ACHN (cell line): ENCODE data around the gene METTL24.
"Not testable (repeated sequence)": the region's sequence is repeated elsewhere in the genome, so short reads cannot be mapped to it uniquely, and the experiment has no call there.

Experiments used
- DNase-seq: peaks from one replicate; pipeline ENCODE4 v3.0.0-alpha.2; 2015
- in situ Hi-C: cut with HindIII; loops from 2 replicates; pipeline ENCODE4 v1.10.0; 2017; ENCODE audit warnings: low sequenced_read_pairs, low pct_ligation_motif_present, low pct_unique_long_range_greater_than_20kb

Gene METTL24

DNA sequence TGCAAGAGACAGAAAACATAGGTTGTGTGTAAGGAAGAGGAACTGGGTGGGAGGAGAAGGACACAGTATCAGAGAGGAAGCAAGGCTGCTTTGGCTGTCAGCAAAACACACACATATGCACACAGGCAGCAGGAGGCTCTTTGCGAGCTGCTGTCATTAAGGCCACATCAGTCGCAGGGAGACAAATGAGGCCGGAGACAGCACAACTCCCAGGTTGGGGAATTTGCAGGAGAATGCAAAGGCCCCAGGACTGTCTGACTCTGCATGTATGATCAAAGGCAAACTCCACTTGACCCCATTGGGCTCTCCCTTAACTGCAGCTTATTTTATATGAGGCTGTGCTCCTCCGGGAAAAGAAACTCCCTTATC lies 35.3 kb downstream of the METTL24 start:
- no peak for DNase-seq
- in situ Hi-C loops = no loop called here

DNA sequence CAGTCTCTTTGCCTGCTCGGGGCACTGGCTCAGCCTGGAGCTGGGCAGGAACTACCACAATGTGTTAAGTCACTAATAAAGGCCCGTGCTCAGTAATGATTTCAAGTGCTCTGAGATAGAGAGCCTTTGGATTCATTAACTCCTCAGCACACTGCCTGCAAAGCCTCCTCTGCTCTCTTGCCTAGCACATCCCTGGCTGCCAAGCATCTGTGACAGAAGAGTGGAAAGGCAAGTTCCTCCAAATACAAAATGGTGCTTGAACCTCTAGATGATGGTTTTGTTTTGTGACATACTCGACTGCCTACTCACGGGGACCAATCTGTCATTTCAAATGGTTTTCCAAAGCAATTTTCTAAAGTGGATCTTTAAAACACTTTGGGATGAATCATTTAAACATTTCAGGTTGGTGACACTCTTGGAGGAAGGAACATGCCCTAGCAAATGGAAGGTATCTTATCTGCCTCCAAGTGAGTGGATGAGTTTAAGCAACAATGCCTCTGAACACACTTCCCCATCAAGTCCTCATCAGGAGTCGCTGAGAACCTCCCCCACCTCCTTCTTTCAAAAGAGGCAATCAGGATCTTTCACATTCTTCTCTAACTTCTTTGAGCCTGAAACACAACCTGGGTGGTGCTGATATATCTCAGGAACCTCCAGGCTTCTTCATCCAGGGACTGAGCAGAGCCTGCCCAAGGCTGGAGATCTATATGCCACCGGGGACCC lies 35.8 kb downstream of the METTL24 start:
- DNase-seq = no peak
- in situ Hi-C loops = no loop called here

DNA sequence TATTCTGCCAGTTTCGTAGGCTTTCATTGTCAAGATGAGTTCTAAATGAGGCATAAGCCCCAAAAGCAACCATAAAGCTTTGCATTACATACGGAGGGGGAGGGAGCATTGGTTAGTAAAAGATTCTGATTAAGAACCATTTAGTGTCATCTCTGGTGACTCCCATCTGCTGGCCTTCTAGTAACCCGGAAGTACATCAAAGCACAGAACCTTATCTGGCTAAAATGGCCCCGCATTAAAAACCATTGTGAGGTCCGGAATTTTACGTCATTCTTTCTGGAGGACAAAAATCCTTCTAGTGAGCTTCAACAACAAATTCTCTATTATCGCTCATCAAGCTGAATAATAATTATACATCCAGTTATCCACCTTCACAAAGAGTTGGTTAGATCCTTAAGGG lies 37.8 kb downstream of the METTL24 start:
- in situ Hi-C loops = no loop called here
- no peak for DNase-seq

DNA sequence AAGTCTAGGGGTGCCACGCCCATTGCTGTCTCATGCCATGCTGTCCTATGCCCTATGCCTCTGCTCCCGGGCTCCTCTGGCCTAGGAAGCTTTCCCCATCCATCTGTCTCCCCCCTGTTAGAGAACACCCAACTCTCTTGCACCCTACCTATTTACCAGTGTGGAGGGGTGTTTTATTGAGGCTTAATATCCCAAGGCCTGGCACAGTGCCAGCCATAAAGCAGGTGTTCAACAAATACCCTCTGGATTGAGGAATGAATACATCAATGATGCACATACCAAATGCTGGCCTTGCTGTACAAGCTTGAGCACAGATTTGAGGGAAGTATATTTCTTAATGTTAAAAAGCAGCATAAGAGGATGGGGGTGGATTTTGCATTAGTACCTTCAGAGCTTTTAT lies 38.3 kb downstream of the METTL24 start:
- DNase-seq = no peak
- in situ Hi-C loops = no loop called here

DNA sequence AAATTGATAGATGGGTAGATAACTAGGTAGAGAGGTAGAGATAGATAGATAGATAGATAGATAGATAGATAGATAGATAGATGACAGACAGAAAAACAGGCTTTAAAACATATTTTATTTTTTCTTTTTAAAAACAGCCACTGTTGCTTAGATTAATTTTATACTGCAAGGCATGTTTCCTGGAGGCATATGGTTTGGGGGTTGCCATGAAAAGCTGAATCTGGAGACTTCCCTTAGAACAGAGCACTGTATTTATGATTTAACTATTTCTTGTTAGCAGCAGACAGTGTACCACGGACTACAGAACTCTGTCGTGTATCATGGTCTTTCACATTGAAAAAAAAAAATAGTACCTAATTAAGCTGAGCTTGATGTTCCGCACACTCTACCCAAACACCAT lies 38.8 kb downstream of the METTL24 start:
- no peak for DNase-seq
- in situ Hi-C loops = no loop called here

DNA sequence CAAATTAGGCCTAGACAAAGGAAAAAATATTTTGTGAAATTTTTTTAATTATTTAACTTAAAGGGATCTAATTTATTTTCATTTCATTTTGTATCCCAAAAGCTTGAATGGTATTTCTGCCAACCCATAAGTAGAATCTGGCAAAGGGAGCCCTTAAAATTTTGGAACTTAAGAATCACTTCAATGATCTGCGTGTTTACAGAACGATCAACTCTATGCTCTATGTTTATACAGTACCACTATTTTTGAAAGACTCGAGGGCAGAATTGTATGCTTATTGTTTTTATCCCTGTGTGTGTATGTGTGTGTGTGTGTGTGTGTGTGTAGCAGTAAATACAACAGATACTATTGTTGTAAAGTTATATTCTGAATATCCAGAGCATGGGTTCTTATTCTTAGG lies 39.2 kb downstream of the METTL24 start:
- no peak for DNase-seq
- in situ Hi-C loops = no loop called here

DNA sequence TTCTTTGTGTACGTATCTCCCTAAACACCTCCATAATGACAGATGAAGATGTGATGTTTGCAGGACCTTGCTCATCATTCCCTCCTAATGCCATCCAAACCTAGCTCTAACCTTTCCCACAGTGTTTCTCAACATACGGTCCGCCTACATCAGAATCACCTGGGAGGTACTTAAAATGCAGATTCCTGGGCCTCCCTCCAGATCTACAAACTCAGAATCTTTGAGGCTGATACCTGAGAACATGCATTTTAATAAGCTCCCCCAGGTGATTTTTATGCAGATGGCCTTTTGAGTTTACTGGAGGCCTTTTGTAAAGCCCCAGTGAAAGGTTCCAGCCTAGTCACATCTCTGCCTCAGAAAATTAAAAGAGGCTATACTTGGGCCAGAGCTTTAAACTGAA lies 40.5 kb downstream of the METTL24 start:
- in situ Hi-C loops = no loop called here
- no peak for DNase-seq

DNA sequence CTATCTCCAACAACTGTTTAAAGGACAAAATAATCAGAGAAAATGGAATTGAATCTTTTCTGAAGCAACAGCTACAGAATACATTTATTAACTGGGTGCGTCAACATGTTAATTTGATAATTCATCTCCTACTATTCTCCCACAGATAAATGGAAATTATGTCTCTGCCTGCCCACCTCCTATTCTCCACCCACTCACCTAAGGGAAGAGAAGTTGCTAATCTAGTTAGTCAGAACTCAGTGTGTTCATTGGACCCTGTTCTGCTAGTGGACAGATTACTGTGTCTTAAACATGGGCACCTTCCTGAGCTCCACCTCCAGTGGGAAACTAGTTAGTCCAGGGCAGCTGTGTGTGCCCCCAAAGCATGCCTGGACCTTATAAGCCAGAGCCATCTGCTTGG lies 41.0 kb downstream of the METTL24 start:
- DNase-seq = no peak
- in situ Hi-C loops = no loop called here

DNA sequence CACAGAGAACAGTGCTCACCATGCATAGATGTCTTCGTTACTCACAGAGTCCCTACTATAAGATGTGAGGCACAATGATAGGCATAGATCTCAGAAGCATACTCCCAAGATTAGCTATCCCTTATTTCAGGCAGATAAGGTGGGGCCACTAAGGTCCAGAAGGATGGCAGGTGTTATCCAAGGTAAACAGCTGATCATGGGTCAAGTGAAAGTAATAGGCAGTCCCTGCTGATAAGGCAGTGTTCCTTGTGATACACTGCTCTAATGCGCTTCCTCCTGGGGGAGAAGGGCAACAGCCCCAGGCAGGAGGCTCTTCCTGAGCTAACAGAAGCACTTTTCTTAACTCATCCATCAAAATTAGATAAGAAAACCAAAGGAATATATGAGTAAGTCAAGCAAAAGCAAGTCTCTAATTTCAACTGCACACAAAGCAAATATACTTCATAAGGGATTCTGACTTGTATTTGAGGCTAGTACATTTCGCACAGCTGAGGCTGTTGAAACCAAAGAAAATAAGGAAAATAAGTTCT lies 42.2 kb downstream of the METTL24 start:
- in situ Hi-C loops = no loop called here
- no peak for DNase-seq

DNA sequence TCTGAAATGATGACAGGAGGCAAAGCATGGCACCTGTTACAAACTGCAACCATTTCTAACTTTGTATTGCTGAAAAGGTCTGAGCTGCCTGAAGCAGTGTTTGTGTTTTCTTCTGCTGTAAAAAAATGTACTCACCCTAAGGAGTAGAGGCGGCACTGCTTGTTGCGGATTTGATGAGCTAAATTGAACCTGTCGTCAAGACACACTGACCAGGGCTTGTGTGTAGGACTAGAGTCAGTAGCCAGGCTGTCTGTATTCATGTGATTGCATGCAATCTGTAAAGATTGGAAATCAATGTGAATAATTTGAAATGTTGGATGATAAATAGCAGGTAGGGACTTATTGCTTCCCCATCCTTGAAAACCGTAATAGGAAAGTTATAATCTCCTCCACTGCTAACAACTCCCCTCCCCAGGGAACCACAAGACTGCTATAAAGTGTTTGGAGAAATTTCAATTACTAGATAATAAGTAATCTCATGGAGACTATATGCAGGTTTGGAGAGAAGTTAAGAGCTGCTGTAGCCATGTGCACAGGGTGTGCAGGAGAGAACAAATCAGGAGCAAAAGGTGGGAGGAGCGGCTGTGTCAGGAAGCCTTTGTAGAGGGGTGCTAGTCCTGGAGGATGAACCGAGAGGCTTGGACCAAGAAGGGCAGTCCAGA lies 42.8 kb downstream of the METTL24 start:
- in situ Hi-C loops = no loop called here
- no peak for DNase-seq

DNA sequence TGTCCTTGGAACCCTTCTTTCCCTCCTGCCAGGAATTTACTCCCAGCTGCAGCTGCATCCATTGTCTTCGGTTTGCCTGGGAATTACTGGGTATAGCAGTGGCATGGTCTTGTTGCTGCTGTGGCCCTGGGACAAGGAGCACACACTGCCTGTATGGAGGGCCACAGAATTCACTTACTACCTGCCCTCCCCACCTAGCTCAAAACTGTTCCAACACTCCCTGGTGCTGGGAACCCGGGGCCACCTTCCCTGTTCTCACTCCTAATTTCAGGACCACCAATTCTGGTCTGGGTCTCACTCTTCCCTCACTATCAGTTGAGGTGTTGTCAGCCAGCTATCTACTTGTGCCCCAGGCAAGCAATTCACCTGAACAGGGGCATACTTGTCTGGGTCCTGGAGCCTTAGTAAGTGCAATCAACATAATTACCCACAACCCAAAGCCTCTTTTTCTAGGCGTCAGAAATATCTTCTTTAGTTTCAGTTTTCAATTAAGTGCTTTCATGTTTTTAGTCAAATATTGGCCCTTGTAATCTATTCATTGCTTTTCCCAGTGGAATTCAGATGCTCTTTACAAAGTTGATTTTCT lies 47.2 kb downstream of the METTL24 start:
- no peak for DNase-seq
- in situ Hi-C loops = no loop called here

DNA sequence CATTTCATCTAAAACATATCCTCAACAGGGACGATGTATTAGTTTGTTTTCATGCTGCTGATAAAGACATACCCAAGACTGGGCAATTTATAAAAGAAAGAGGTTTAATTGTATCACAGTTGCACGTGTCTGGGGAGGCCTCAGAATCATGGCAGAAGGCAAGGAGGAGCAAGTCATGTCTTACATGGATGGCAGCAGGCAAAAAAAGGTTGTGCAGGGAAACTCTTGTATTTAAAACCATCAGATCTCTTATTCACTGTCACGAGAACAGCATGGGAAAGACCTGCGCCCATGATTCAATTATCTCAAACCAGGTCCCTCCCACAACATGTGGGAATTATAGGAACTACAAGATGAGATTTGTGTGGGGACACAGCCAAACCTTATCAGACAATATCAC lies 48.7 kb downstream of the METTL24 start:
- DNase-seq, in situ Hi-C loops: not testable (repeated sequence)

DNA sequence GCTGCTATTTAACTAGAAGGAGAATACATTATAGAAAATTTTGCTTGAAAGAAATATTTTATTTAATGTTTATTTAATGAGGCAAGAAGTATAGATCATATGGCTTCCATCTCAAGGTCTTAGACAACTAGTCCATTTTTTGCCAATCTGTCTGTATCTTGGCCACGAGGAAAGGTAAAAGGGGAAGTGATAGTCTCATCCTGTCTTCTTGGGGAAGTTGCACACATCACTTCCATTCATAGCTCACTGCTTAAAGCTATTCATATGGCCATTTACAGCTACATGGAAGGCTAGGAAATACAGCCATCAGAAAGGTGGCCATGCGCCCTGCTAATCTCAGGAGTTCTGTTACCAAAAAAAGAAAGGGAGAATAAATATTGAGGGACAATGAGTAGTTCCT lies 50.8 kb downstream of the METTL24 start:
- DNase-seq = no peak
- in situ Hi-C loops = no loop called here

DNA sequence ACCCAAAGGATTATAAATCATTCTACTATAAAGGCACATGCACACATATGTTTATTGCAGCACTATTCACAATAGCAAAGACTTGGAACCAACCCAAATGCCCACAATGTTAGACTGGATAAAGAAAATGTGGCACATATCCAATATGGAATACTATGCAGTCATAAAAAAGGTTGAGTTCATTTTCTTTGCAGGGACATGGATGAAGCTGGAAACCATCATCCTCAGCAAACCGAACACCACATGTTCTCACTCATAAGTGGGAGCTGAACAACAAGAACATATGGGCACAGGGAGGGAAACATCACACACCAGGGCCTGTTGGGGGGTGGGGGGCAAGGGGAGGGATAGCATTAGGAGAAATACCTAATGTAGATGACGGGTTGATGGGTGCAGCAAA lies 52.3 kb downstream of the METTL24 start:
- DNase-seq, in situ Hi-C loops: not testable (repeated sequence)

DNA sequence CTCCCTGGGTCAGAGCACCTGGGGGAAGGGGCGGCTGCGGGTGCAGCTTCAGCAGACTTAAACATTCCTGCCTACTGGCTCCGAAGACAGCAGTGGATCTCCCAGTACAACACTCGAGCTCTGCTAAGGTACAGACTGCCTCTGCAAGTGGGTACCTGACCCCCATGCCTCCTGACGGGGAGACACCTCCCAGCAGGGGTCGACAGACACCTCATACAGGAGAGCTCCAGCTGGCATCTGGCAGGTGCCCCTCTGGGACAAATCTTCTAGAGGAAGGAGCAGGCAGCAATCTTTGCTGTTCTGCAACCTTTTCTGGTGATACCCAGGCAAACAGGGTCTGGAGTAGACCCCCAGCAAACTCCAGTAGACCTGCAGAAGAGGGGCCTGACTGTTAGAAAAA lies 54.5 kb downstream of the METTL24 start:
- DNase-seq, in situ Hi-C loops: not testable (repeated sequence)

DNA sequence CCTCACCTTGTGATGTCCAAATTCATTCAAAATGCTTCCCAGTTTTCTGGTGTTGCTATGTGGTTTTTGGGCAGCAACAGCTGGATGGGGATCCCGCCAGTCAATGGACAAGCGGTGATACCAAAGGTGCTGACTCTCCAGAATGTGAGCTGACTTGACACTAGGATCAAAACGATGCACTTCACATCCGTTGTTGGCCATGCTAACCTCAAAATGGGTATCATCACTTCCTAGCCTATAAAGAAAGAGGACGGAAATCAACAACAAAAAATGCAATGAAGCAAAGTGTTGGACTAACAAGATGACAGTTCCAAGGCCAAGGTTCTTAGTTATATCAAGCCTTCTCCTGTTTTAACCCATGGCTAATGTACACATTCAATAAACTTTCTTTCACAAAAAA lies 59.2 kb downstream of the METTL24 start:
- in situ Hi-C loops = no loop called here
- no peak for DNase-seq

DNA sequence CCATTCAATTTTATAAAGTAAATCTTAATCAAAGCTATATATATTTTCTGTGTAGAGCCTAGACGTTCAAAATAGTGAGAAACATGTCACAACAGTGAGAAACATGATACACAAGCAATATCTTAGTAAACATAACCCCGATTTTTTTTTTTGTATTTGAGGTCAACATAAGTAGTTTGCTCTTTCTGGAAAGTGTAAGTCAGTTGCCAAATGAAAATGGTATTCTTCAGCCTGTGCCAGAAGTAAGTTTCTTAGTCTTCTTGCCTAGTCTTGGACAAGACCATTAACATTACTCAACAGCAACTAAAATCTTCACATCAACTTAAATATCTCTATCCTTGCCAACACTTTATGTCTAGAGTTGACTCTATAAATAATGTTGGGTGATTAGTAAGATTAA lies 59.7 kb downstream of the METTL24 start:
- no peak for DNase-seq

DNA sequence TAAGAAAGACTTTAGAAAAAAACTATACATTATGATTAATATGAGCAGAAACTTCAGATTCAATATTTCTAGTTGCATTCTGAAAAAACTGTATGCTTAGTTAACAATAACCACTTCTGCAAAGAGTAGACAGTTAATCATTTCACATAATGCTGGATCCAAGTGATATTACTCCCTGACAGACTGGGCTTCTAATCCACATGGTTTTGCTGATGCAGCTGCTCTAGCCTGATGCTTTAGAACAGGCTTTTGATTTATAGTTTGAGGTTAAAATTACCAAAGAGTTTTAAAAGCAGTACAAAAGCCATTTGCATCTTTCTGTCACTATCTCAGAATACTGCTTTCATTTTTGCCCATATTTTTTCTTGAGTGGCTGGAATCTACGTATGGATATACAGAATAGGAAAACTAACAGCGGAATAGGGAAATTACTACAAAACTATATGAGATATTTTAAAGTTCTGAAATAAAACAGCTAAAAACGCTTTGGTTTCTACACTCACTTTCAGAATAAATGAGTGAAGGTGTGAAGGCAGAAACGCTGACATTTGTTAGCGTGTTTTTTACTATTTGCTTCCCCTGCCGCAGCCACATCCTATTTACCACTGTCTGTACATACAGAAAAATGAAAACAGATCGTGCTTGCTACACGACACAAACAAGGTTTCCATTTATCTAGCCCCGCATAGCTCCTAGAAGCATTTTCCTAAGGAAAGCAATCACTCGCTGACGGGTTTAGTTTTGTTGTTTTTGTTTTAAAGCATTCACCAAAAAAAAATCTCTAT lies 61.7 kb downstream of the METTL24 start:
- no peak for DNase-seq
- in situ Hi-C loops = no loop called here

More for the DNA sequence above, 59.7 kb downstream of the METTL24 start:
- in situ Hi-C loops = no loop called here
